ENCODE measurements around the gene CES3.

Gene CES3

GRCh38 chr16:66958857-66959703 is 2.0 kb upstream of the CES3 start:
- Histone ChIP-seq H3K4me3 (ENCODE audit: low read length) (no peak overlapping the region), H2AFZ (ENCODE audit: low read length) (no peak overlapping the region), H3K4me2 (ENCODE audit: low read depth, low read length) (no peak overlapping the region), H3K79me2 (ENCODE audit: low read length) (no peaks in the 10 kb centered on the region), H3K27ac (ENCODE audit: low read length) (no peak overlapping the region), H3K27me3 (replicated peaks; ENCODE audit: insufficient read depth, low read length) (no peaks in the 10 kb centered on the region), H3K9me2 (replicated peaks; ENCODE audit: insufficient read depth, low read length) (no peaks in the 10 kb centered on the region), H3K4me1 (ENCODE audit: low read length) (no peaks in the 10 kb centered on the region), H3K36me3 (replicated peaks; ENCODE audit: insufficient read depth, low read length) (no peaks in the 10 kb centered on the region), H3F3A (ENCODE audit: insufficient read depth, low read length) (no peaks in the 10 kb centered on the region), H4K20me1 (ENCODE audit: insufficient read depth, low read length) (no peaks in the 10 kb centered on the region), H3K9ac (ENCODE audit: low read length) (no peak overlapping the region), H3K9me3 (replicated peaks; ENCODE audit: insufficient read depth, low read length) (no peaks in the 10 kb centered on the region)
- TF ChIP-seq, protein P1, sequence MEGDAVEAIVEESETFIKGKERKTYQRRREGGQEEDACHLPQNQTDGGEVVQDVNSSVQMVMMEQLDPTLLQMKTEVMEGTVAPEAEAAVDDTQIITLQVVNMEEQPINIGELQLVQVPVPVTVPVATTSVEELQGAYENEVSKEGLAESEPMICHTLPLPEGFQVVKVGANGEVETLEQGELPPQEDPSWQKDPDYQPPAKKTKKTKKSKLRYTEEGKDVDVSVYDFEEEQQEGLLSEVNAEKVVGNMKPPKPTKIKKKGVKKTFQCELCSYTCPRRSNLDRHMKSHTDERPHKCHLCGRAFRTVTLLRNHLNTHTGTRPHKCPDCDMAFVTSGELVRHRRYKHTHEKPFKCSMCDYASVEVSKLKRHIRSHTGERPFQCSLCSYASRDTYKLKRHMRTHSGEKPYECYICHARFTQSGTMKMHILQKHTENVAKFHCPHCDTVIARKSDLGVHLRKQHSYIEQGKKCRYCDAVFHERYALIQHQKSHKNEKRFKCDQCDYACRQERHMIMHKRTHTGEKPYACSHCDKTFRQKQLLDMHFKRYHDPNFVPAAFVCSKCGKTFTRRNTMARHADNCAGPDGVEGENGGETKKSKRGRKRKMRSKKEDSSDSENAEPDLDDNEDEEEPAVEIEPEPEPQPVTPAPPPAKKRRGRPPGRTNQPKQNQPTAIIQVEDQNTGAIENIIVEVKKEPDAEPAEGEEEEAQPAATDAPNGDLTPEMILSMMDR (IDR thresholded peaks at IDR 0.05; ENCODE audit: low read length), result no peak
- no peak for TF ChIP-seq EZH2 (optimal IDR thresholded peaks at IDR 0.05; ENCODE audit: low read depth, low read length)
- no peak for TF ChIP-seq EZH2phosphoT487 (IDR thresholded peaks at IDR 0.05; ENCODE audit: low read length)
- DNase-seq, result no peak

DNA sequence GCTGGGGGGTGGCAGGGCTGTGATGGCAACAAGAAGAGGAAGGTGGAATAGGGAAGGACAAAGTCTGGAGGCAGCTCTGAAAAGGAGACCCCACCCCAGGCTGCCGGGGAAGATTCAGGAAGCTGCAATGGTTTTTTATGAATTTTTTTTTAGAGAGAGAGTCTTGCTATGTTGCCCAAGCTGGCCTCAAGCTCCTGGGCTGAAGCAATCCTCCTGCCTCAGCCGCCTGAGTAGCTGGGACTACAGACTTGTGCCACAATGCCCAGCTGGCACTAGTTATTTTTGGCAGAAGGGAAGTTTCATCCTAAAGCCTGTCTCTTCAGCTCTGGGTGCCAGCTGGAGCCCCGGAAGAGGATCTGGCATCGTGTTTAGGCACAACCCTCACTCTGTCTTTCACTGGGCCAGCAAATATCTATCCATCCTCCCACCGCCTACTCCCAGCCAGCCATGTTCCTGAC is 1.3 kb upstream of the CES3 start:
- H3K4me3 ChIP-seq (ENCODE audit: low read length), result no peak overlapping the region
- no peak for DNase-seq

GRCh38 chr16:66960270-66960669 is 796 bp upstream of the CES3 start:
- Histone ChIP-seq H3K4me3 (ENCODE audit: low read length) (no peak overlapping the region), H3K9me2 (replicated peaks; ENCODE audit: insufficient read depth, low read length) (no peaks in the 10 kb centered on the region), H2AFZ (ENCODE audit: low read length) (no peak overlapping the region), H3K9ac (ENCODE audit: low read length) (no peak overlapping the region), H3K79me2 (ENCODE audit: low read length) (no peaks in the 10 kb centered on the region), H3K36me3 (replicated peaks; ENCODE audit: insufficient read depth, low read length) (no peaks in the 10 kb centered on the region), H3F3A (ENCODE audit: insufficient read depth, low read length) (no peaks in the 10 kb centered on the region), H3K27me3 (replicated peaks; ENCODE audit: insufficient read depth, low read length) (peaks cover 9% of the 10 kb centered on the region), H3K4me1 (ENCODE audit: low read length) (no peaks in the 10 kb centered on the region), H4K20me1 (ENCODE audit: insufficient read depth, low read length) (no peaks in the 10 kb centered on the region), H3K4me2 (ENCODE audit: low read depth, low read length) (no peak overlapping the region), H3K27ac (ENCODE audit: low read length) (no peak overlapping the region), H3K9me3 (replicated peaks; ENCODE audit: insufficient read depth, low read length) (no peaks in the 10 kb centered on the region)
- TF ChIP-seq, protein P1 (IDR thresholded peaks at IDR 0.05; ENCODE audit: low read length), result no peak
- TF ChIP-seq EZH2 (optimal IDR thresholded peaks at IDR 0.05; ENCODE audit: low read depth, low read length) (no peak), EZH2phosphoT487 (IDR thresholded peaks at IDR 0.05; ENCODE audit: low read length) (no peak)
- no peak for DNase-seq

More for the DNA sequence above, 1.3 kb upstream of the CES3 start:
- peaks cover 5% of the 10 kb centered on the region for H3K27me3 ChIP-seq (replicated peaks; ENCODE audit: insufficient read depth, low read length)
- H4K20me1 ChIP-seq (ENCODE audit: insufficient read depth, low read length), result no peaks in the 10 kb centered on the region
- no peak overlapping the region for H3K4me2 ChIP-seq (ENCODE audit: low read depth, low read length)
- no peak overlapping the region for H3K9ac ChIP-seq (ENCODE audit: low read length)
- H3K9me2 ChIP-seq (replicated peaks; ENCODE audit: insufficient read depth, low read length), result no peaks in the 10 kb centered on the region
- no peak overlapping the region for H2AFZ ChIP-seq (ENCODE audit: low read length)
- TF ChIP-seq EZH2phosphoT487 (IDR thresholded peaks at IDR 0.05; ENCODE audit: low read length) (no peak), EZH2 (optimal IDR thresholded peaks at IDR 0.05; ENCODE audit: low read depth, low read length) (no peak)
- TF ChIP-seq, protein P1 (IDR thresholded peaks at IDR 0.05; ENCODE audit: low read length), result no peak
- H3K79me2 ChIP-seq (ENCODE audit: low read length), result no peaks in the 10 kb centered on the region
- H3K27ac ChIP-seq (ENCODE audit: low read length), result no peak overlapping the region
- H3K9me3 ChIP-seq (replicated peaks; ENCODE audit: insufficient read depth, low read length), result no peaks in the 10 kb centered on the region
- no peaks in the 10 kb centered on the region for H3F3A ChIP-seq (ENCODE audit: insufficient read depth, low read length)
- no peaks in the 10 kb centered on the region for H3K4me1 ChIP-seq (ENCODE audit: low read length)
- H3K36me3 ChIP-seq (replicated peaks; ENCODE audit: insufficient read depth, low read length), result no peaks in the 10 kb centered on the region

Data from MM.1S (cell line).